ENCODE data around the gene ODF2L.
"Not testable (repeated sequence)": the region's sequence is repeated elsewhere in the genome, so short reads cannot be mapped to it uniquely, and the experiment has no call there.

Gene ODF2L

DNA sequence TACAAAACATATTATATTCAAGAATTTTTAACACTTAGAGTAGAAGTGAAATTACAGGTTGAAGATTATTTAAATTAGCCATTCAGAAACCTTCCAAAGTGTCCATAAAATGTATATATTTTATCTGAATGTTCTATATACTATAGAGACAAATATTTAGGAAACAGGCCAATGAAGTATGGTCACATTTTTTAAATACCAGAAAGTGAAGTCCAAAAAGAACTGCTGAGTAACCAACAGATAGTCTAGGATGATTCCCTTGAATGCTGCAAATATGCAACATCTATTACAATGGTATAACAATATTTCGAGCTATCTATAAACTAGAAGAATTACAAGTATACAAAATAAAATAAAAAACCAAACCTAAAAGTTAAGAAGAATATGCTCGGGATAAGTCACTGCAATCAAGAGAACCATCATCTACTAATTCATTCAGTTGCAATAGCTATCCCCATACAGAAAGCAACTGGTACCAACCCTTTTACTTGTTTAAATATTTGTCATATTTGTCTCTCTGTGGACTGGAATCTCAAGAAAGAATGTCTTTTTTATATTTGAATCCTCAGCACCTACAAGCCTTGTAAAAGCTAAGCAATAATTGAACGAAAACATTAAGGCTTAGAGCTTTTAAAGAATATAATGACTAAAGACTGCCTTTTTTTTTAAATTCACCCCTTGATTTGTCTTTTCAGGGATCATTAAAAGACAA, 8.1 kb downstream of the ODF2L start:
- DNase-seq, result no peak

DNA sequence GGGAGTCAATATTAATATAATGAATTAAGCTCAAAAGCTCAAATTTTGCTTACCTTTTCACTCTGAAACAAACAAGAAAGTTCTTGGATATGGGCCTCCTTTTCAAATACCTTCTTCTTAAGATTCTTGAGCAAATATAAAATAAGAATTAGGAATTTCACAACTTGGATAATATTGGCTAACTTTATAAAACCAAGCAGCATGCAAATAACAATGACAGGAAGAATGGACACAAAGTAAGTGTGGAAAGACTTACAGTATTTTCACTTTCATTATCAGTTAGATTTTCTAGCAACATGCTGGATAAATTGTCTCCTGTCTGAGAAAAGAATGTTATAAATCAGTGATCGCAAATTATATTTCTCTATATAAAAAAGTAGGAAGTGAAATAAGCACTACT, 13.2 kb downstream of the ODF2L start:
- DNase-seq, result no peak

DNA sequence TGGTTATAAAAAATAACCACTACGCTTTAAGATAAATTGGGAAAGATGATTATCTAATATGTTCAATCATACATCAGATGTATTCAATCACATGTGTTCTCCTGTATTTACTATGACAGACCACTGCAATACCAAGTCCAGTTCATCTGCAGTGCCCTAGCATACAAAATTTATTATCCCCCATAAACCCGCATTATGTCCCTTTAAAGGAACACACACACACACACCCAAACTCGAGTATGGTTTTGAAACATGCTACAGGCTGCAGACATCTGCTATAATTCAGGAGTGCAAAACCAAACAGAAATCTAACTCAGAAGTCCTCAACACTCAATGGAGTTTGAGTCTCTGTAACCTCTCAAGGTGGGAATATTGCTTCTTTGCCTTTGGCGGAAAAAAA, 14.9 kb downstream of the ODF2L start:
- DNase-seq, result no peak

DNA sequence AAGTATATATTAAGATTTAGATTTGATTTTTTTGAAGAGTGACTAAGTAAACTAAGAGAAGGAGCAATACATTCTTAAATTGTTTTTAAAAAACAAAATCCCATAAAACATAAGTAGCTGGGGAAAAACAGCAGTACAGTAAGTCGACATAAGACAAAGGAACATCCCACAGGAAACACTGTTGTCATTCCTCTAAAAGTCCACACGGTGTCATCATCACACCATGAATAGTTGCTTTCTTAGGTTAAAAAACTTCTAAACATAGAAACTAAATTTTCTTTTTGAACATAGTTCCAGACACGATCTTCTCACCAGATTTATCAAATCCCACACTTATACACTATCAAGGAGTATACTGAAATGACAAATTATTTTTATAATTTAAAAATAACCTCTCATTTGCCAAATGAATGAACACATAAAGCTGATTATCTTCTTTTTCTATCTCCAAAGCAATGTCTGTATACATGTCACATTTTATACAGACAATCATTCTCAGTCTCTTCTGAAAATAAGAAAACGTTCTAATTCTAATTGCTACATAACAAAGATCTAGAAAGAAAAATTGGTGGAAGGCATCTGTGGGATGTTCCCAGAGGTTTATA, 15.8 kb downstream of the ODF2L start:
- no peak for DNase-seq

DNA sequence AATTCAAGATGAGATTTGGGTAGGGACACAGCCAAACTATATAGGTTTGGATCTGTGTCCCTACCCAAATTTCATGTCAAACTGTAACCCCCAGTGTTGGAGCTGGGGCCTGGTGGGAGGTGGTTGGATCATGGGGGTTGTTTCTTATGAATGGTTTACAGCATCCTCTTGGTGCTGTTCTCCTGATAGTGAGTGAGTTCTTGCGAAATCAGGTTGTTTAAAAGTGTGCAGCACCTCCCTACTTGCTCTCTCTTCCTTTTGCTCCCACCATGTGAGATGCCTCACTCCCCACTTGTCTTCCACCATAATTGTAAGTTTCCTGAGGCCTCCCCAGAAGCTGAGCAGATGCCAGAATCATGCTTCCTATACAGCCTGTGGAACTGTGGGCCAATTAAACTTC, 17.3 kb downstream of the ODF2L start:
- no peak for DNase-seq

DNA sequence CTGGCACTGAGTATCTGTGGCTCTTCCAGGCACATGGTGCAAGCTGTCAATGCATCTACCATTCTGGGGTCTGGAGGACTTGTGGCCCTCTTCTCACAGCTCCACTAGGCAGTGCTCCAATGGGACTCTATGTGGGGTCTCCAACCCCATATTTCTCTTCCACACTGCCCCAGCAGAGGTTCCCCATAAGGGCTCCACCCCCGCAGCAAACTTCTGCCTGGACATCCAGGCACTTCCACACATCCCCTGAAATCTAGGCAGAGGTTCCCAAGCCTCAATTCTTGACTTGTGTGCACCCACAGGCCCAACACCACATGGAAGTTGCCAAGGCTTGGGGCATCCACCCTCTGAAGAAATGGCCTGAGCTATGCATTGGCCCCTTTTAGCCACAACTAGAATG, 18.8 kb downstream of the ODF2L start:
- no peak for DNase-seq

DNA sequence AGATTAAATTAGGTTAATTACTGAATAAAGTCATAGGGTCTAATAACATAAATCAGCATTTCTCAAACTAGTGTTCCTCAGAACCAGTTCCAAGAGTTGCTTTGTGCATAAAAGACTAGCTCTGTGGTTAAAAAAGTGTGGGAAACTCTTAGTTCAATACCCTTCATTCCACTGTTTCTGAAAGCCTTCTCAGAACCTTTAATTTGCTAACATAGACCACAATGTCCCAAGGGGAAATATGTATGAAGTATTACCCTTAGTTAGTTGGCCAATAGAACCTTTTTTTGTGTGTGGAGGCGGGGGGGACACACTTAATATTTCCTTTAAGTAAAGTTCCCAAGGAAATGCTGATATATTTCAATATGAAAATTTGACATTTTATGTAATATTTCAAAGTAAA, 20.4 kb downstream of the ODF2L start:
- no peak for DNase-seq

DNA sequence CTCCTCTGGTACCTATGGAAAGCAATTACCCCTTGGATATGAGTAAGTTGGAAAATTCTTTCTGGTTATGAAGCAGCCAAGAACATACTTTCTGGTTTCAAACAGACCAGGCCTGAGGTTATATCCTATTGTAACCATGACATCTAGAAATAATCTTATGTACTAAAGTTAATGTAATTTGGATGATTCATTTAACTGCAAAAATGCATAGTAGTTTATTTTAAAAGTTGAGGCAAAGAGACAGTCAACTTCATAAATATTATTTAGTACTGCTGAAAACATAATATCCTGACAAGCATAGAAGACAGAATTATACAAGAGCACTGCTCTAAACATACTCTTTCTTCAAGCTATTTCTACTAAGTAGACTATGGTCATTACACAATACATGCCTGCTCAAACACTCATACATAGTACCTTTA, 25.5 kb downstream of the ODF2L start:
- DNase-seq, result no peak

DNA sequence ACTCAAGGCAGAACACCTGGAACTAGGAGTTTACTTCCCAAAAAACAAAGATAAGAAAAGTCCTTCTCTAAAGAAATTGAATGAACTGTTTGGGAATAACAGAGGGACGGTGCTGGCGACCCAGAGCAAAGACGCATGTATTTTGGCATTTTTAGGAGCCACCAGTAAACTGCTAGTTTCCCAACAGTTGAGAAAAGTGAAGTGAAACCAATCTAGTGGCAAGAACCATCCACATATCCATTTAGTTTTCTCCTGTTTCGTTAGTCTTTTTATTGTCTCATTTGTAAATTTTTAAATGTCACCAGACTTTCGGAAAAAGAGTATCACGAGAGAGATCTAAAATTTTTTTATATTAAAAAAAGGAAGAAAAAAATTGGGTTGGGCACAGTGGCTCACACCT, 30.2 kb downstream of the ODF2L start:
- DNase-seq, result no peak

DNA sequence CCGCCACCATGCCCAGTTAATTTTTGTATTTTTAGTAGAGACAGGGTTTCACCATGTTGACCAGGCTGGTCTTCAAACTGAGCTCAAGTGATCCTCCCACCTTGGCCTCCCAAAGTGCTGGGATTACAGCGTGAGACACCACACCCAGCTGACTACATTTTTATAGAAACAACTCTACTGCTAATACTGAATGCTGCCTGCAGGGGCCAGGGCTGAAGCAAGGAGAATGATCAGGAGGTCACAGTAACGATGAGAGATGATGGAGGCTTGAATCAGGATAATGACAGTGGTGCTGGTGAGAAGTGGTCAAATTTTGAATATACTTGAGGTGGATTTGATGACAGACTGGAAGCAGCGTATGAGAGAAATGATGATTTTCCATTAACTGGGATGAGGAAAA, 33.3 kb downstream of the ODF2L start:
- DNase-seq, result no peak

DNA sequence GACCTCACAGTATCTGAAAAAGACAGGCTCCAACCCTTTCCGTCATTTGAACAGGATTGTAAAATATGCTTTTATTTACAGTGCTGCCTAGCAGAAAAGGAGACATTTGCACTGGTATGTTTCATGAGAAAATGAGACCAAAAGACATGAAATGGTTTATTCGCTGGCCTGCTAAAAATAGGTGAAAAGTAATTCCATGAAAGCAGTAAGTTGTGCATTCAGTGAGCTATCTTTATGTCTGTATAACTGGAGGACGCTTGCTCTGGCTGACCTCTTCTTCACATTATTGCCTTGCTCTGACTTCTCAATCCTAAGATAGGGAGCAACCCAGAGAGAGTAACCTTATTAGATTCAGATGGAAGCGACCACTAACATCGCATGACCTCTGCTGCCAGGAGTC, 38.3 kb downstream of the ODF2L start:
- no peak for DNase-seq

DNA sequence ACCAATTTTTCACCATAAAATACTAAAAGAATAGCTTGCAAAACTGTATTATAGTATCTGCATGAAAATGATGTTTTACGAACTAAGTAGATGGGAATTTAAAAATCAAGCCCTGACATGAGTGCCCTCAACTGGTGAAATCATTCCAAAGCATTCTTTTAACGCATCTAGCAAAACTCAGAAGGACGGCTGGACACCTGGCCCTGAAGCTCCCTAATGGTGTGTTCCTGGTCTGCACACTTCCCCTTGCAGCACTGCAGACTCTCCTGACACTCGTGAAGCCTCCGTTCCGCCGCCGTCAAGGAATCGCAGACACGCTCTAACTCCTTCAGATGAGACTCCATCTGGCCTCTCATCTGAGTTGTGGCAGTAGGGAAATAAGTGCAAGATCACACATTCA, 39.9 kb downstream of the ODF2L start:
- DNase-seq, result no peak

DNA sequence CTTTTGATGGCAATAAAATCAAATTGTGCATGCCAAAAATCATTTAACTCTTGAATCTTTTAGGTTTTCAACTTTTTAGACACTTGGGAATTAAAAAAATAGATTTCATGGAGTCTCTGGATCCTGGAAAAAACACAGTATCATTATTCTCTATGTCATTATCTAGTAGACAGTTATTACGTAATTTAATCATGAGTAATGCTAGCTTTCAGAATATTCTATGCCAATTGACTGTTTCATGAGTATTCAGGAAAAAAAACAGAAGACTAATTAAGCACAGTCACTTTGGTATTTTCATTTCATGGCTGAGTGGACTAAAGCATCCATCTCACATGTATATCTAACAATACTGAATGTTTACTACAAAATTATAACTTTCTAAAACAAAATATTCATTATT, 44.0 kb downstream of the ODF2L start:
- DNase-seq, result no peak

DNA sequence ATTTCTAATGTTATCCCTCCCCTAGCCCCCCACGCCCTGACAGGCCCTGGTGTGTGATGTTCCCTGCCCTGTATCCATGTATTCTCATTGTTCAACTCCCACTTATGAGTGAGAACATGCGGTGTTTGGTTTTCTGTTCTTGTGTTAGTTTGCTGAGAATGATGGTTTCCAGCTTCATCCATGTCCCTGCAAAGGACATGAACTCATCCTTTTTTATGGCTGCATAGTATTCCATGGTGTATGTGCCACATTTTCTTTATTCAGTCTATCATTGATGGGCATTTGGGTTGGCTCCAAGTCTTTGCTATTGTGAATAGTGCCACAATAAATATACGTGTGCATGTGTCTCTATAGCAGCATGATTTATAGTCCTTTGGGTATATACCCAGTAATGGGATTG, 45.9 kb downstream of the ODF2L start:
- DNase-seq, result not testable (repeated sequence)

DNA sequence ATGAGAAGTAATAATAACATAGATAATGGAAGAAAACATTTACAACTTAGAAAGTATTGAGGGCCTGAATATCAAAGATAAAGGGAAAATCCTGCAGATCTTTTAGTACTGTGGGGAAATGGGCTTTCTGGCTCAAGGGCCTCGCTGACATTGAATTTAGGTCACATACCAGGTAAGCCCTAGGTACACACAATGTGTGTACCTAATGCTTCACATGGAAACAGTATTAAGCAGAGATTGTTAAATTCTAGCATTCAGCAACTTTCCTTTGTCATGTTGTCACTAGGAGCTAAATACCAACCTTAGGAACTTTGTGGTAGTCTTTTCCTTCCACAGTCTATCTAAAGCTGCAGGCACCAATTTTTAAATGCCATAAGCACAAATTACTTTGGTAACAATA, 49.7 kb downstream of the ODF2L start:
- no peak for DNase-seq

DNA sequence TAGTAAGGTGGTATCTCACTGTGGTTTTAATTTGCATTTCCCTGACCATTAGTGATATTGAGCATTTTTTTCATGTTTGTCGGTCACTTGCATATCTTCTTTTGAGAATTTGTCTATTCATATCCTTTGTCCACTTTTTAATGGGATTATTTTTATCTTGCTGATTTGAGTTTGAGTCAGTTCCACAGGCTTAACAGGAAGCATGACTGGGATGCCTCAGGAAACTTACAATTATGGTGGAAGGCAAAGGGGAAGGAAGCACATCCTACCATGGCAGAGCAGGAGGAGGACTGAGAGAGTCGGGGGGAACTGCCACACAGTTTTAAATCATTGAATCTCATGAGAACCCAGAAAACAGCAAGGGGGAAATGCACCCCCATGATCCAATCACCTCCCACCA, 51.1 kb downstream of the ODF2L start:
- DNase-seq, result no peak

DNA sequence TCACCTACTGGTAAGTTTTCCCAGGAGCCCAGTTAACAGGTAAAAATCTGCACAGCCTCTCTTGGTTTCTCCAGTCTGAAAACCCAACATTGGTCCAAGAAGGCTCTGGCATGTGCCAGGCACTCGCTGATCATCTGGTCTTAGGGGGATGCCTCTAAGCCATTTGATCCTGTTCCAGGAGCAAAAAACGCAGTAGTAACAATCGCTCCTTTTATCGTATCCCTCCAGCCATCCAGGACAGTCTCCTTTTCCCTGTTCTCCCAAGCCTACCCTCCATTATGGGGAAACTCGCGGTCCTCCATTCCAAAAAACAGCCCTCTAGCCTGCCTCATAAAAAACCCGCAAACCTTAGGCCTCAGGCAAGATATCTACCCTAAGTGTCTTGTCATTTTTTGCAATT, 56.2 kb downstream of the ODF2L start:
- DNase-seq, result no peak

DNA sequence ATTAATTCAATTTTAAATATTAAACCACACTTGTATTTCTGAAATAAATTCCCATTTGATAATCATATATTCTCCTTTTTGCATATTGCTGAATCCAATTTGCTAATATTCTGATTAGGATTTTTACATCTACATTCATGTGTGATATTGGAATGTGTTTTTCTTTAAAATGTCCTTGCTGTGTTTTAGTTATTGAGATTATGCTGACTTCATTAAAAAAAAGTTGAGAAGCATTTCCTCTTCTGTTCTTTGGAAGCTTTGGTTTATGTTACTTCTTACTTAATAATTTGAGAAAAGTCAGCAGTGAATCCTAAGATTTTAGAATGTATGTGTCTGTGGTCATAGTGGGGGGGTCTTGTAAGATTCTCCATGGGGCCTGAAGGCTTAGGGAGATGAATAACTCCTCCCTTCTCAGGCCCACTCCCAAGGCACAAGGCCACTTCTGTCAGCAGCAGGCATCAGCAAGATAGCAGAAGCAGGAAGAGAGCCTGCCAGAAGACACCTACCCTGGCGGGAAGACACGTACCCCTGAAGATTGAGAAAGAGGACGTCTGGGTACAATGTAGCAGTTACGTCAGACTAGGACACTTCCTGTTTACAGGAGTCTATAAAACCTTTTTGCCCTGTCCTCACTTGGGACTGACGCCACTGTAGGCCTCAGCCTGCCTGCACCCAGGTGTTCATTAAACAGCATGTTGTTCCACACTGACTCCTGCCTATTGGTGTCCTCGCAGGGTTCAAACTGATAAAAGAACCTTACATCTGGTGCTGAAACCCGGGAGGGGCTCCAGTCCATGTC, 56.9 kb downstream of the ODF2L start:
- no peak for DNase-seq

DNA sequence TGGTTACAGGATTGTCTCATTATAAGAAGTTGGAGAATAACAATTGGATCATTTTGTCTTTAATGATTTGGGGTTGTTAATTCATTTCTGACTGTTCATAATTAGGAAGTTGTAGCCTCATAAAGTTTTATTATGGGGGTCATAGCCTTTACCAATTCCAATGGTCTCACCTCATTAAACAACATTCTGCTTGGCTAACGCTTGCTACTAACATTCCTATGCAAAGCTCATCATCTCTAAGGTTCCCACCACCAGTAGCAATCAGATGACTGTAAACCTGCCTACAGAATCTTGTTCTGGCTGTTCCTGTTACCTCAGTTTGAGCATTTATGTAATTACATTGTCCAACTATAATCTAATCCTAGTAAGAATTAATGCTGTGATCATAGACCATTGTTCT, 60.2 kb downstream of the ODF2L start:
- no peak for DNase-seq

DNA sequence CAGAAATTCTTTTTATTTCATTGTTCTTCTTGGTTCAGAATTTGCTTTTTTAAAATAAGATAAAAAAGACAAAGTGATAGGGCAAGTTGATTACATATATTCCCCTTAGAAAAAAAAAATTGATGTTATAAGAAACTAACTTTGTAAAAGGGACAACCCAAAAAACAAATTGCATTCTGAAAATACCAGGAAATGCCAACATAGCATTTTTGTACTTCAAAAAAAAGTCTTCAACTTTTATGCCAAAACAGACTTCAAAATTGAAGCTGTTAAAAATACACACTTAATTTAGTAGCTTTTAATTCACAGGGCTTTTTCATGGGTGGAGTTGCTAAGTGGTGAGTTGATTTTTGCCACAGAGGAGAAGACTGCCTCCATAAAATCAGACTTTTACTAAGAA, 70.9 kb downstream of the ODF2L start:
- DNase-seq, result no peak

DNA sequence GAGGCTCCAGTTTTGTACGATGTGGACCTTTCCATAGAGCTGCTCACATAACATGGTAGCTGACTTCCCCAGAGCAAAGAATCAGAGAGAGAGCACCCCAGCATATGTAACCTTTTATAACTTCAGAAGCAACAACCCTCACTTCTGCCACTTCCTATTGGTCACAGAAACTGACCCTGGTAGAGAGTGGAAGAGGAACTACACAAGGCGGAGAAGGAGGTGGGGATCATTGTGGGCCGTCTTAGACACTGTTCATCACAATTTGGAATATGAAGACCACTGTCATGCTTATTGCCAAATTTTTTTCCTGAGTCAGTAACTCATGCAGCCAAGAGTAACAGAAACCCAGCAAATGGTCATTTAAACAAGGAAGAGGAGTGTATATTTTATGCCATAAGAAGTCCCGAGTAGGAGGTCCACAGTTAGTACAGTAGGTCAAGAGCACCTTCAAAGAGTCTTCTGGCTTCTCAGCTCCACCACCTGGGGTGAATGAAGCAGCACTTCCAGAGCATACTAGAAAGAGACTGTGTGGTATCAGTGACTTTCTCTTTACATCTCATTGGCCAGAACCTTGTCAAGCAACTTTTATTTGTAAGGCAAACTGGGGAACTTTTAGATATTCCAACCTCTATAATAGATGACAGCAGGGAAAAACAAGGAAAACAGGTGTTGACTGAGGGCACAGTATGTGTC, 71.8 kb downstream of the ODF2L start:
- DNase-seq, result no peak

DNA sequence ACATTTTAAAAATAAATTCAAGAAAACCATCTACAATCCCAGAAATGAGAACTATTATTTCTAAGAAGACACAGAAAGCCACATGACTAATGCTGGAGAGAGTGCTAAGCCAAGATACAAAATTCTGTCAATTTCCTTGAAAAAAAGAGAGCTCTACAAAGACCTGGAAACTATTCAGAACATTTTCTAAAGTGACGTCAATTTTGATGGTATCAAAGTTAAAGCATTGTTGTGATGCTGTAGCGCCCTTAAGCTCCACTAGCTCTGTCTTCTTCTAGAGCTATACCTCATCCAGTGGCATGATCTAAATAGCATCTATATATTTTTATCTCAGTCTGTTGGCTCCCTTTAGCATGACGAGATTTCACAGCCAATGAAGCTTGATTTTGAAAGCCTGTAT, 73.9 kb downstream of the ODF2L start:
- no peak for DNase-seq

DNA sequence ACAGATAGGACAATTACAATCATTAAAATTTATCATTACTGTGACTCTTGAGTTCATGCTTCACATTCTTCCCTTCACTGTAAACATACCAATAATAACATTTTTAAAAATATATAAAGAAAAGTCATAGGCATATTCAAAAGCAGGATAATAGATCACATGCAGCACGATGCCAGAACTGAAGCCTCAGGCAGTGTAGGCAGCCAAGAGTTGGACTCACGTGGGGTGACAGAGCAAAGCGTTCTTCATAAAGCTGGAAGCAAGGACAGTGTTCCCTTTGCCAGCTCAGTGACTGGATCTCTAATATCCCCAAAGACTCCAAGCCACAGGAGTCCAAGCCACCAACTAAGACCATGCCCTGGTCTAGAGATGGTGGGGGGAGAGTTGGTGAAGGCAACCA, 77.7 kb downstream of the ODF2L start:
- DNase-seq, result no peak

DNA sequence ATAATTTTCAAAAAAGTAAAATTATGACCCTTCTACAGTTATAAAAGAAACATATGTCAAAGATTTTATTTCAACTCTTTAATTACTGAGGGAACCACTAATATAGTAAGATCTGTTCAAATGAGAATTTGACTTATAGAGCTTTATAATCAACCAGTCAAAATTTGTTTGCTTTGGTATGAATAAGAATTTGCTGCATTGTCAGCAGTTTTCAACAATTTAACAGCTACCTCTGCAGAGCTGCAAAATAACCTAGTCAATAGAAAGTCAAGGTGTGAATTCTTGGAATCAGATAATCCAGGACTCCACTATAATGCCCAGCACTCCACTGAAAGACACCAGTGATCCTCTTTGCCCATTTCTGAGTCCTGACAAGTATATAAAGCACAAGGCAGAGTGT, 78.2 kb downstream of the ODF2L start:
- no peak for DNase-seq

Data from activated CD4-positive, alpha-beta T cell treated with anti-CD3 and anti-CD28 coated beads, Interleukin-2, amount 50 U/mL, for 1 hour (primary cell).